GM06990 (cell line): ENCODE data around the gene PALB2.
A peak's percentile ranks its signal among the peaks of the same experiment; 100 is the strongest.

Source experiments
- DNase-seq: peaks from one replicate; pipeline ENCODE4 v3.0.0-alpha.2; 2011; ENCODE audit not compliant: insufficient read length; ENCODE audit errors: extremely low read depth
- H3K27me3 ChIP-seq: replicated peaks from 2 replicates; pipeline ENCODE4 v1.6.0; 2011; ENCODE audit warnings: low read length; ENCODE audit not compliant: control insufficient read depth, insufficient read depth
- H3K36me3 ChIP-seq: 2 replicates; pipeline ENCODE4 v1.5.1; 2011; ENCODE audit warnings: low read length; ENCODE audit not compliant: control insufficient read depth, insufficient read depth
- H3K4me3 ChIP-seq: replicated peaks from 2 replicates; pipeline ENCODE4 v1.5.1; 2011; ENCODE audit warnings: low read depth, mild to moderate bottlenecking, control low read depth, low read length
- CTCF ChIP-seq: IDR thresholded peaks from 2 replicates; pipeline ENCODE4 v1.5.1; 2011; ENCODE audit warnings: low read length, control low read depth, mild to moderate bottlenecking, inconsistent platforms; ENCODE audit not compliant: insufficient read depth, poor library complexity, severe bottlenecking

Gene PALB2

GRCh38 chr16:23679986-23680336 lies 38.9 kb upstream of the PALB2 start:
- no peak for TF ChIP-seq CTCF
- Histone ChIP-seq H3K4me3 (peak overlapping the region; percentile 87), H3K27me3 (no peaks in the 10 kb centered on the region), H3K36me3 (peaks cover 19% of the 10 kb centered on the region)
- DNase-seq = no peak

GRCh38 chr16:23679274-23679985 lies 38.3 kb upstream of the PALB2 start:
- no peak for TF ChIP-seq CTCF
- no peaks in the 10 kb centered on the region for H3K27me3 ChIP-seq
- DNase-seq = peak; percentile 34
- peak overlapping the region; percentile 87 for H3K4me3 ChIP-seq
- peaks cover 19% of the 10 kb centered on the region for H3K36me3 ChIP-seq

- peak; percentile 56 for TF ChIP-seq CTCF
- H3K4me3 ChIP-seq = peak within 1 kb of the TSS; percentile 87
- DNase-seq = peak; percentile 87
- H3K36me3 ChIP-seq = peaks cover 15% of the 10 kb centered on the region
- H3K27me3 ChIP-seq = no peaks in the 10 kb centered on the region
These were observed 37.5 kb upstream of the PALB2 start, which contains the start of gene PLK1 for GRCh38 chr16:23678430-23679273. PLK1 (plus strand) TSS chr16:23678889; CDS start chr16:23678933, 44 bp downstream.

- no peak for DNase-seq
- no peak overlapping the region for H3K4me3 ChIP-seq
- H3K36me3 ChIP-seq = peaks cover 12% of the 10 kb centered on the region
- no peak for TF ChIP-seq CTCF
- H3K27me3 ChIP-seq = no peaks in the 10 kb centered on the region
These were observed 35.9 kb upstream of the PALB2 start for GRCh38 chr16:23676924-23677480.

- Histone ChIP-seq H3K27me3 (no peaks in the 10 kb centered on the region), H3K36me3 (peaks cover 9% of the 10 kb centered on the region), H3K4me3 (no peak overlapping the region)
- TF ChIP-seq CTCF = no peak
- no peak for DNase-seq
These were observed 33.0 kb upstream of the PALB2 start for GRCh38 chr16:23673971-23674614.
